K562 (cell line): ENCODE results near the gene XKR7. TPM values are rescaled to one million over a fixed set of nuclear protein-coding genes. Genes with fewer than 3 reads are reported as not detected.

Experiments used
- ATAC-seq: fragments of 200-7000 bp; cut with Tn5 transposase; 3 replicates; pipeline ENCODE4 v1.9.1; 2020; ENCODE audit warnings: moderate library complexity
- BruUV-seq: library from RNA; stranded (reverse); fragments of 400-500 nt; replicated peaks from 2 replicates; lab custom pipeline; 2021; lab: Mats Ljungman, UMichigan
- CTCF ChIA-PET: fragments of 300-600 bp; formaldehyde crosslinking; extraction: SDS; loops from one replicate; lab custom pipeline; 2021; ENCODE audit warnings: low intra/inter-chr PET ratio; lab: Yijun Ruan, JAX
- POLR2A ChIA-PET: fragments of 300-600, 350-650 bp; sonication (Branson Sonifier 250); formaldehyde crosslinking; extraction: SDS; loops from one replicate; lab custom pipeline; 2021; ENCODE audit warnings: antibody characterized with exemption, inconsistent platforms; lab: Yijun Ruan, JAX
- DNase-seq, 4 experiments: peaks; one replicate each; pipeline versions ENCODE4 v3.0.0 to v3.0.0-alpha.2; 2011 to 2018; ENCODE audit warnings: low spot score in 3 of 4, mixed read lengths in 3 of 4; ENCODE audit errors: extremely low read depth in 1 of 4
- FAIRE-seq: peaks from 2 replicates; lab custom pipeline; 2011; peaks lifted over from hg19 to GRCh38; lab: Jason Lieb, UNC
- H2AFZ ChIP-seq: 2 replicates; pipeline ENCODE4 v1.6.0; 2011; ENCODE audit warnings: low read depth, low read length, control low read depth, inconsistent platforms
- H3K27ac ChIP-seq: fragments of 200-600 bp; 3 replicates; pipeline ENCODE4 v1.8.0; 2011; ENCODE audit warnings: low read depth, mild to moderate bottlenecking, control low read depth, inconsistent platforms, low read length, moderate library complexity, mixed read lengths; ENCODE audit errors: extremely low read depth
- H3K27me3 ChIP-seq, 2 experiments: fragments of 300-600 bp in 1 of 2; 2 replicates in 1 of 2; 3 replicates in 1 of 2; pipeline versions ENCODE4 v1.6.0 to v1.8.0; 2011; ENCODE audit warnings: inconsistent platforms in 2 of 2, low read length in 2 of 2, mild to moderate bottlenecking in 1 of 2, mixed read lengths in 1 of 2, moderate library complexity in 1 of 2; ENCODE audit not compliant: control insufficient read depth in 2 of 2, insufficient read depth in 2 of 2
- H3K36me3 ChIP-seq: fragments of 300-600 bp; 3 replicates; pipeline ENCODE4 v1.8.0; 2011; ENCODE audit warnings: mild to moderate bottlenecking, low read length, inconsistent platforms; ENCODE audit not compliant: control insufficient read depth, insufficient read depth
- H3K4me1 ChIP-seq, 2 experiments: fragments of 200-600 bp in 1 of 2; replicated peaks in 1 of 2; 2 replicates in 1 of 2; 3 replicates in 1 of 2; pipeline versions ENCODE4 v1.5.1 to v1.8.0; 2011; ENCODE audit warnings: inconsistent platforms in 2 of 2, low read length in 2 of 2, mild to moderate bottlenecking in 1 of 2, mixed read lengths in 1 of 2, moderate library complexity in 1 of 2; ENCODE audit not compliant: control insufficient read depth in 2 of 2, insufficient read depth in 2 of 2
- H3K4me2 ChIP-seq: 2 replicates; pipeline ENCODE4 v1.6.1; 2011; ENCODE audit warnings: low read length, control low read depth, inconsistent platforms, mixed read lengths; ENCODE audit not compliant: insufficient read depth
- H3K4me3 ChIP-seq: fragments of 200-600 bp; sonication (generic), shearing (Covaris generic); 2 replicates; pipeline ENCODE4 v1.5.1; 2016; ENCODE audit warnings: control low read depth, inconsistent platforms
- H3K79me2 ChIP-seq: fragments of 200-600 bp; 3 replicates; pipeline ENCODE4 v1.8.0; 2011; ENCODE audit warnings: low read length, inconsistent platforms; ENCODE audit not compliant: control insufficient read depth, insufficient read depth
- H3K9ac ChIP-seq, 2 experiments: 2 replicates each; pipeline versions ENCODE4 v1.6.0 to v1.6.1; 2011; ENCODE audit warnings: low read depth in 2 of 2, low read length in 2 of 2, control low read depth in 1 of 2, inconsistent platforms in 1 of 2, mild to moderate bottlenecking in 1 of 2, mixed read lengths in 1 of 2; ENCODE audit not compliant: insufficient read depth in 1 of 2
- H3K9me1 ChIP-seq: one replicate; pipeline ENCODE4 v1.6.0; 2011; ENCODE audit warnings: inconsistent platforms, mild to moderate bottlenecking, low read length, moderate library complexity; ENCODE audit not compliant: control insufficient read depth, insufficient read depth
- H3K9me3 ChIP-seq: replicated peaks from 2 replicates; pipeline ENCODE4 v1.5.1; 2011; ENCODE audit warnings: low read depth, low read length, inconsistent platforms; ENCODE audit not compliant: control insufficient read depth, insufficient read depth
- H4K20me1 ChIP-seq: replicated peaks from 2 replicates; pipeline ENCODE4 v1.6.1; 2011; ENCODE audit warnings: low read length, inconsistent platforms, mixed read lengths; ENCODE audit not compliant: control insufficient read depth, insufficient read depth
- HDAC2 ChIP-seq: fragments of 450-650 bp; IDR thresholded peaks from 2 replicates; pipeline ENCODE4 v1.6.1; 2016; ENCODE audit warnings: mild to moderate bottlenecking
- SMC3 ChIP-seq: conservative IDR thresholded peaks from 2 replicates; pipeline ENCODE4 v1.6.1; 2011; ENCODE audit warnings: low read depth, low read length, improper control_type of control experiment; ENCODE audit not compliant: insufficient read depth
- USF1 ChIP-seq: sonication (generic); formaldehyde crosslinking; IDR thresholded peaks from 2 replicates; pipeline ENCODE4 v1.9.0; 2022; ENCODE audit warnings: mild to moderate bottlenecking, missing genetic modification reagents
- ZC3H4 ChIP-seq: sonication (generic); formaldehyde crosslinking; IDR thresholded peaks from 2 replicates; pipeline ENCODE4 v1.9.0; 2021; ENCODE audit warnings: missing genetic modification reagents, borderline replicate concordance
- WGBS: fragments of 100-300 bp; shearing (Covaris generic); methylation state at CpG from one replicate; pipeline ENCODE4 v1.1.6; 2016; ENCODE audit warnings: low coverage, mixed read lengths; ENCODE audit not compliant: insufficient coverage; ENCODE audit errors: missing lambda C conversion rate; 5-methylcytosine and 5-hydroxymethylcytosine counted together
- in situ Hi-C: fragments of 300-500 bp; cut with MboI; formaldehyde crosslinking; loops from 4 replicates; pipeline ENCODE4 v1.15.0; 2018; ENCODE audit warnings: inconsistent platforms, mixed read lengths
- intact Hi-C: fragments of 100-400 bp; cut with micrococcal nuclease; formaldehyde crosslinking; loops from 2 replicates; pipeline ENCODE4 v1.14.2; 2022
- polyA plus RNA-seq, 8 experiments: library from polyadenylated mRNA; depleted of rRNA in 4 of 8; stranded (reverse) in 5 of 8; unstranded in 3 of 8; fragments of >200 nt; fragmentation: Nextera tagmentation in 2 of 8; fragmentation: Illumina TruSeq in 1 of 8; extraction: Ambion mirVana in 2 of 8; extraction: Trizol in 1 of 8; gene quantifications; 2 replicates each; pipeline versions ENCODE4 v1.2.1 to v1.2.3, GENCODE V29; 2011 to 2014; ENCODE audit warnings: inconsistent platforms in 1 of 8, missing spikeins in 1 of 8
- total RNA-seq, 7 experiments: library from RNA; depleted of rRNA in 6 of 7; stranded (reverse); fragments of >200 nt in 6 of 7; fragmentation: Illumina TruSeq in 2 of 7; extraction: Trizol in 2 of 7; gene quantifications; 2 replicates each; pipeline versions ENCODE4 v1.2.1 to v1.2.3, GENCODE V29; 2011 to 2021; ENCODE audit warnings: low replicate concordance in 1 of 7
- TF ChIP-seq, protein P1 (sequence below): fragments of 250-450 bp; sonication (Bioruptor Pico); IDR thresholded peaks from 2 replicates; pipeline ENCODE4 v1.8.0; 2021; ENCODE audit warnings: moderate library complexity, mild to moderate bottlenecking, inconsistent platforms
- TF ChIP-seq, protein P2 (sequence below): fragments of 250-450 bp; sonication (Bioruptor Pico); IDR thresholded peaks from 2 replicates; pipeline ENCODE4 v1.8.0; 2022; ENCODE audit warnings: inconsistent platforms, mild to moderate bottlenecking, moderate library complexity, borderline replicate concordance
- TF ChIP-seq, protein P3 (sequence below): sonication (generic); formaldehyde crosslinking; IDR thresholded peaks from 2 replicates; pipeline ENCODE4 v1.8.0; 2023; ENCODE audit warnings: mild to moderate bottlenecking, missing genetic modification reagents

The XKR7 gene
- total and polyA plus RNA-seq, 9 of the 15 experiments (the other 6 are each of a cell fraction or from before 2014, with no cell fraction given), result 0.02 TPM; not detected in 8

- in situ Hi-C loops, result no loop called here
- DNase-seq, result no peak
- no peaks in the 10 kb centered on the region for H3K9me3 ChIP-seq
- POLR2A ChIA-PET, result no interaction called here
- FAIRE-seq, result no peak
- H3K27me3 ChIP-seq, result peaks cover 5 to 30% of the 10 kb centered on the region in 2 experiments; a peak in 4 of 5 replicates
- CTCF ChIA-PET, result no interaction called here
- H3K4me1 ChIP-seq, result peaks cover 0 to 11% of the 10 kb centered on the region in 2 experiments; a peak in 4 of 5 replicates
- no peak for ATAC-seq
- no peaks in the 10 kb centered on the region for H3K36me3 ChIP-seq
- intact Hi-C loops, result no loop called here
- TF ChIP-seq USF1, result no peak
- TF ChIP-seq, protein P1, sequence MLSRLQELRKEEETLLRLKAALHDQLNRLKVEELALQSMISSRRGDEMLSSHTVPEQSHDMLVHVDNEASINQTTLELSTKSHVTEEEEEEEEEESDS, result no peak
- no peak for TF ChIP-seq SMC3
- no peak for TF ChIP-seq HDAC2
- TF ChIP-seq, protein P2, sequence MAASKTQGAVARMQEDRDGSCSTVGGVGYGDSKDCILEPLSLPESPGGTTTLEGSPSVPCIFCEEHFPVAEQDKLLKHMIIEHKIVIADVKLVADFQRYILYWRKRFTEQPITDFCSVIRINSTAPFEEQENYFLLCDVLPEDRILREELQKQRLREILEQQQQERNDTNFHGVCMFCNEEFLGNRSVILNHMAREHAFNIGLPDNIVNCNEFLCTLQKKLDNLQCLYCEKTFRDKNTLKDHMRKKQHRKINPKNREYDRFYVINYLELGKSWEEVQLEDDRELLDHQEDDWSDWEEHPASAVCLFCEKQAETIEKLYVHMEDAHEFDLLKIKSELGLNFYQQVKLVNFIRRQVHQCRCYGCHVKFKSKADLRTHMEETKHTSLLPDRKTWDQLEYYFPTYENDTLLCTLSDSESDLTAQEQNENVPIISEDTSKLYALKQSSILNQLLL, result no peak
- TF ChIP-seq ZC3H4 (CRISPR knock-in tag), result no peak
- TF ChIP-seq, protein P3, sequence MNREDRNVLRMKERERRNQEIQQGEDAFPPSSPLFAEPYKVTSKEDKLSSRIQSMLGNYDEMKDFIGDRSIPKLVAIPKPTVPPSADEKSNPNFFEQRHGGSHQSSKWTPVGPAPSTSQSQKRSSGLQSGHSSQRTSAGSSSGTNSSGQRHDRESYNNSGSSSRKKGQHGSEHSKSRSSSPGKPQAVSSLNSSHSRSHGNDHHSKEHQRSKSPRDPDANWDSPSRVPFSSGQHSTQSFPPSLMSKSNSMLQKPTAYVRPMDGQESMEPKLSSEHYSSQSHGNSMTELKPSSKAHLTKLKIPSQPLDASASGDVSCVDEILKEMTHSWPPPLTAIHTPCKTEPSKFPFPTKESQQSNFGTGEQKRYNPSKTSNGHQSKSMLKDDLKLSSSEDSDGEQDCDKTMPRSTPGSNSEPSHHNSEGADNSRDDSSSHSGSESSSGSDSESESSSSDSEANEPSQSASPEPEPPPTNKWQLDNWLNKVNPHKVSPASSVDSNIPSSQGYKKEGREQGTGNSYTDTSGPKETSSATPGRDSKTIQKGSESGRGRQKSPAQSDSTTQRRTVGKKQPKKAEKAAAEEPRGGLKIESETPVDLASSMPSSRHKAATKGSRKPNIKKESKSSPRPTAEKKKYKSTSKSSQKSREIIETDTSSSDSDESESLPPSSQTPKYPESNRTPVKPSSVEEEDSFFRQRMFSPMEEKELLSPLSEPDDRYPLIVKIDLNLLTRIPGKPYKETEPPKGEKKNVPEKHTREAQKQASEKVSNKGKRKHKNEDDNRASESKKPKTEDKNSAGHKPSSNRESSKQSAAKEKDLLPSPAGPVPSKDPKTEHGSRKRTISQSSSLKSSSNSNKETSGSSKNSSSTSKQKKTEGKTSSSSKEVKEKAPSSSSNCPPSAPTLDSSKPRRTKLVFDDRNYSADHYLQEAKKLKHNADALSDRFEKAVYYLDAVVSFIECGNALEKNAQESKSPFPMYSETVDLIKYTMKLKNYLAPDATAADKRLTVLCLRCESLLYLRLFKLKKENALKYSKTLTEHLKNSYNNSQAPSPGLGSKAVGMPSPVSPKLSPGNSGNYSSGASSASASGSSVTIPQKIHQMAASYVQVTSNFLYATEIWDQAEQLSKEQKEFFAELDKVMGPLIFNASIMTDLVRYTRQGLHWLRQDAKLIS (CRISPR knock-in tag), result no peak
- H3K79me2 ChIP-seq, result no peaks in the 10 kb centered on the region
- H3K4me2 ChIP-seq, result no peak within 1 kb of the TSS
- no peak within 1 kb of the TSS for H3K4me3 ChIP-seq
- BruUV-seq, result no TSS peak
- H3K9ac ChIP-seq, result no peak within 1 kb of the TSS
- WGBS, result 6% methylated on average over 2 of the region's 2 CpGs
- H4K20me1 ChIP-seq, result no peaks in the 10 kb centered on the region; the same call in 1 of the 2 replicates
- no peak within 1 kb of the TSS for H2AFZ ChIP-seq
- H3K27ac ChIP-seq, result no peak within 1 kb of the TSS
- no peaks in the 10 kb centered on the region for H3K9me1 ChIP-seq
Observed at GRCh38 chr20:32010101-32010500, 42.1 kb downstream of the XKR7 start, which contains the start of gene CCM2L. CCM2L (plus strand) TSS chr20:32010438; CDS start chr20:32010455, 17 bp downstream.
